ENCODE data around the gene MYCBPAP.

DNA sequence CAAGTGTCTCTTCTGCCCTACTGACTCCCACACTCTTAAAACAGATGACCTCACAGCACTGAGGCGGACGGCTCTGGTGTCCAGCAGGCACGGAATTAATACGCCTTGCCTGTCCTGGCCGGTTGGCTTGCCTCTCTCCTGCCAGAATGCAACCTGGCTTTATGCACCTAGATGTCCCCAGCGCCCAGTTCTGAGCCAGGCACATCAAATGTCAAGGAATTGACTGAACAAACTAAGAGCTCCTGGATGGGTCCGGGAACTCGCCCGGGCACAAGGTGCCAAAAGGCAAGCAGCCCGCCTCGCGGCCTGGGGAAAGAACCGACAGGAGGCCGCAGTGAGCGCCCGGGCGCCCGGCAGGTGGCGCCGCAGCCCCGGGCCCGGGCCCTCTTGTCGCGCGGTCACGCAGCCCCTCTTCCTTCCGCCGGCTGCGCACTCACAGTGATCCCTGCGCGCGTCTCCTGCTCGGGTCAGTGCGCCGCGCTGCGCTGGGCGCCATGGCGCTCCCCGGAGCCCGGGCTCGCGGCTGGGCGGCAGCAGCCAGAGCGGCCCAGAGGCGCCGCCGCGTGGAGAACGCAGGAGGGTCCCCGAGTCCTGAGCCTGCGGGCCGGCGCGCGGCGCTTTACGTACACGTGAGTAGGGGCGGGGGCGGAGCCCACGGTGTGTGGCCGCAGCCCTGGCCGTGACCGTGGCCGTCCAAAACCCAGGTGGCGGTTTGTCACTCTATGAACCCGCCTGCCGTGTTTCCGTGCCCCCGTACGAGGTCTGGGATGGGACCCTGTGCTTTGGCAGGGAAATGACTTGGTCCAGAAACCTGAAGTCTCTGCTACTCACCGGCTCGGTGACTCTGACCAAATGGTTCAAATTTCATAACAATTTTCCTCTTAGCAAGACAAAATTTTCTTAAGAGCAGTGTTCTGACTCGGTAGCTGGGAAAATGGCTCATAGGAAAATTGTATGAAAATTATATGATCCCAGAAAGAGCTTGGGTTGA, 29.6 kb upstream of the MYCBPAP start, which contains the start of gene RSAD1:
- peak; percentile 95 for TF ChIP-seq POLR2A (IDR thresholded peaks at IDR 0.05)
- TF ChIP-seq, protein P1, sequence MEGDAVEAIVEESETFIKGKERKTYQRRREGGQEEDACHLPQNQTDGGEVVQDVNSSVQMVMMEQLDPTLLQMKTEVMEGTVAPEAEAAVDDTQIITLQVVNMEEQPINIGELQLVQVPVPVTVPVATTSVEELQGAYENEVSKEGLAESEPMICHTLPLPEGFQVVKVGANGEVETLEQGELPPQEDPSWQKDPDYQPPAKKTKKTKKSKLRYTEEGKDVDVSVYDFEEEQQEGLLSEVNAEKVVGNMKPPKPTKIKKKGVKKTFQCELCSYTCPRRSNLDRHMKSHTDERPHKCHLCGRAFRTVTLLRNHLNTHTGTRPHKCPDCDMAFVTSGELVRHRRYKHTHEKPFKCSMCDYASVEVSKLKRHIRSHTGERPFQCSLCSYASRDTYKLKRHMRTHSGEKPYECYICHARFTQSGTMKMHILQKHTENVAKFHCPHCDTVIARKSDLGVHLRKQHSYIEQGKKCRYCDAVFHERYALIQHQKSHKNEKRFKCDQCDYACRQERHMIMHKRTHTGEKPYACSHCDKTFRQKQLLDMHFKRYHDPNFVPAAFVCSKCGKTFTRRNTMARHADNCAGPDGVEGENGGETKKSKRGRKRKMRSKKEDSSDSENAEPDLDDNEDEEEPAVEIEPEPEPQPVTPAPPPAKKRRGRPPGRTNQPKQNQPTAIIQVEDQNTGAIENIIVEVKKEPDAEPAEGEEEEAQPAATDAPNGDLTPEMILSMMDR (IDR thresholded peaks at IDR 0.05), result peak; percentile 90 to 97 (median 97)

Data from right lobe of liver (tissue), 4 donors.